GM19193 (cell line): ENCODE results near the gene DHX30.

Source experiments
- POLR2A ChIP-seq: IDR thresholded peaks from 4 replicates; pipeline ENCODE4 v1.6.1; 2011; ENCODE audit not compliant: insufficient read depth, insufficient read length; ENCODE audit errors: extremely low read depth

The DHX30 gene

GRCh38 chr3:47859956-47860605, 57.1 kb downstream of the DHX30 start:
- TF ChIP-seq POLR2A, result no peak

GRCh38 chr3:47863391-47864128, 60.6 kb downstream of the DHX30 start:
- no peak for TF ChIP-seq POLR2A

GRCh38 chr3:47865192-47865591, 62.3 kb downstream of the DHX30 start:
- TF ChIP-seq POLR2A, result no peak

- TF ChIP-seq POLR2A, result no peak
Observed at GRCh38 chr3:47867451-47868044, 64.6 kb downstream of the DHX30 start.

- no peak for TF ChIP-seq POLR2A
Observed at GRCh38 chr3:47868306-47868705, 65.4 kb downstream of the DHX30 start.

GRCh38 chr3:47870156-47870555, 67.2 kb downstream of the DHX30 start:
- no peak for TF ChIP-seq POLR2A

GRCh38 chr3:47870702-47871260, 67.8 kb downstream of the DHX30 start:
- no peak for TF ChIP-seq POLR2A

- TF ChIP-seq POLR2A, result no peak
Observed at GRCh38 chr3:47871389-47871788, 68.5 kb downstream of the DHX30 start.

- TF ChIP-seq POLR2A, result no peak
Observed at GRCh38 chr3:47872916-47873315, 70.0 kb downstream of the DHX30 start.

GRCh38 chr3:47874438-47874837, 71.5 kb downstream of the DHX30 start:
- TF ChIP-seq POLR2A, result no peak

GRCh38 chr3:47874913-47875312, 72.0 kb downstream of the DHX30 start:
- no peak for TF ChIP-seq POLR2A

- no peak for TF ChIP-seq POLR2A
Observed at GRCh38 chr3:47877290-47877689, 74.4 kb downstream of the DHX30 start.

- TF ChIP-seq POLR2A, result no peak
Observed at GRCh38 chr3:47877719-47878118, 74.8 kb downstream of the DHX30 start.

- no peak for TF ChIP-seq POLR2A
Observed at GRCh38 chr3:47882338-47882737, 79.4 kb downstream of the DHX30 start.

- TF ChIP-seq POLR2A, result no peak
Observed at GRCh38 chr3:47884603-47885002, 81.7 kb downstream of the DHX30 start.

GRCh38 chr3:47885168-47885567, 82.2 kb downstream of the DHX30 start:
- no peak for TF ChIP-seq POLR2A

- no peak for TF ChIP-seq POLR2A
Observed at GRCh38 chr3:47888986-47889757, 86.2 kb downstream of the DHX30 start.
